GM12801 (cell line): ENCODE results near the gene ACADVL.

Experiments used
- TF ChIP-seq, protein P1 (sequence below): IDR thresholded peaks from one replicate; pipeline ENCODE4 v1.5.1; 2011; ENCODE audit warnings: control low read depth; ENCODE audit not compliant: insufficient read length; ENCODE audit errors: extremely low read depth

Gene ACADVL

DNA sequence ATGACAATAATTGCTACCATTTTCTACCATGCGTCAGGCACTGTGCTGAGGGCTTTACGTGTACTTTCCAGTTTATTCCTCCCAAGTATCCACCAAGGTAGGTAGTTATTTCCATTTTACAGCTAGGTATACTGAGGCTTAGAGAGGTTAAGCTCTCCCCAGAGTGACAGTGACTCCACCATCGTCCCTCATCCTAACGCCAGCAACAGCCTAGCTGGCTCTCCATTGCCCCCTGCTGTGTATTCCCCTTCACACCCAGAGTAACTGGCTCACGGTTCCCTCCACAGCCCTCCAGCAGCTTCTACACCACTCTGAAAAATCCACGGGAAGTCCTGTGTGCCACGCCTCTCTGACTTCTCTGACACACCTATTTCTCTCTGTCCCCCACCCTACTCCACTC is 33.5 kb upstream of the ACADVL start:
- TF ChIP-seq, protein P1, sequence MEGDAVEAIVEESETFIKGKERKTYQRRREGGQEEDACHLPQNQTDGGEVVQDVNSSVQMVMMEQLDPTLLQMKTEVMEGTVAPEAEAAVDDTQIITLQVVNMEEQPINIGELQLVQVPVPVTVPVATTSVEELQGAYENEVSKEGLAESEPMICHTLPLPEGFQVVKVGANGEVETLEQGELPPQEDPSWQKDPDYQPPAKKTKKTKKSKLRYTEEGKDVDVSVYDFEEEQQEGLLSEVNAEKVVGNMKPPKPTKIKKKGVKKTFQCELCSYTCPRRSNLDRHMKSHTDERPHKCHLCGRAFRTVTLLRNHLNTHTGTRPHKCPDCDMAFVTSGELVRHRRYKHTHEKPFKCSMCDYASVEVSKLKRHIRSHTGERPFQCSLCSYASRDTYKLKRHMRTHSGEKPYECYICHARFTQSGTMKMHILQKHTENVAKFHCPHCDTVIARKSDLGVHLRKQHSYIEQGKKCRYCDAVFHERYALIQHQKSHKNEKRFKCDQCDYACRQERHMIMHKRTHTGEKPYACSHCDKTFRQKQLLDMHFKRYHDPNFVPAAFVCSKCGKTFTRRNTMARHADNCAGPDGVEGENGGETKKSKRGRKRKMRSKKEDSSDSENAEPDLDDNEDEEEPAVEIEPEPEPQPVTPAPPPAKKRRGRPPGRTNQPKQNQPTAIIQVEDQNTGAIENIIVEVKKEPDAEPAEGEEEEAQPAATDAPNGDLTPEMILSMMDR: no peak

DNA sequence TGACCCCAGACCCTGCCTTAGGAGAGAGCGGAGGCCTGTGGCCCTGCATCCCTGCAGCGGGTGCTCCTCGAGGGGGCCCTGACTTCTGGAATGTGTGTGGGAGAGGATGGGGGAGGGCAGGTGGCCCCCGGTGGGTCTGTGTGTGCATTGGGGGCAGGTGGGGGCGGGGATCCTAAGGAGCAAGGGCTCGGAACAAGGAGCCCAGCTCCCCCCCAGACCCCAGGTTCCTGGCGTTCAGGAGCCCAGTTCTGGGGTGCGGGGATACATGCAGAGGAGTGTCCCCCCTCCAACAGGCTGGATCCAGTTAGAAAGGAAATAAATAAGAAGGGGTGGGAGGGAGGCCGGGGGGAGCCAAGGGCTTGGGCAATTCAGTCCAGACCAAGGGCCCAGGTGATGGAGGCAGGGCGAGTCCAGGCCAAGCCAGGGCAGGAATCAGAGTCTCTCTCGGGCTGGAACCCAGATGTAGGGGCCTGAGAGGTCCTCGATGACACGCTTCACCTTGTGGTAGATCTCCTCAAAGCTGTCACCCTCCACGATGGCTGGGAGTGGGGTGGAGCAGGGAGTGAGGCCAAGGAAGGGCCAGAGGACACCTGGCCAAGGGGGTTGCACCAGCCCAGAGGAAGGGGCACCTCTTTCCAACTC is 29.3 kb upstream of the ACADVL start:
- TF ChIP-seq, protein P1: no peak

DNA sequence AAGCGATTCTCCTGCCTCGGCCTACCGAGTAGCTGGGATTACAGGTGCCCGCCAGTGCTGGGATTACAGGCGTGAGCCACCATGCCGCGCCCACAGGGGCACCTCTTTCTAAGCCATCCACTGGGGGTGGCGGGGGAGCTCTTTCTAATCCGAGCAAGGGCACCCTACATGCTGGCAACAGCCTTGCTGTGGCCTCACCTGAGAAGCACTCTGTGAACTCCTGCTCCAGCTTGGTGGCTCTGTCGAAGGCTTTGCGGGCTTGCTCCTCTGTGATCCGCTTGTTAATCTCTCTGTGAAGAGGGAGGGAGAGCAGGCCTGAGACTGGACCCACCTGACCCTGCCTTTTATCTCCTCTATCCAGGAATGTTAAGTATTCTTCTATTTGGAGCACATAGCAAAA is 28.7 kb upstream of the ACADVL start:
- TF ChIP-seq, protein P1: no peak

DNA sequence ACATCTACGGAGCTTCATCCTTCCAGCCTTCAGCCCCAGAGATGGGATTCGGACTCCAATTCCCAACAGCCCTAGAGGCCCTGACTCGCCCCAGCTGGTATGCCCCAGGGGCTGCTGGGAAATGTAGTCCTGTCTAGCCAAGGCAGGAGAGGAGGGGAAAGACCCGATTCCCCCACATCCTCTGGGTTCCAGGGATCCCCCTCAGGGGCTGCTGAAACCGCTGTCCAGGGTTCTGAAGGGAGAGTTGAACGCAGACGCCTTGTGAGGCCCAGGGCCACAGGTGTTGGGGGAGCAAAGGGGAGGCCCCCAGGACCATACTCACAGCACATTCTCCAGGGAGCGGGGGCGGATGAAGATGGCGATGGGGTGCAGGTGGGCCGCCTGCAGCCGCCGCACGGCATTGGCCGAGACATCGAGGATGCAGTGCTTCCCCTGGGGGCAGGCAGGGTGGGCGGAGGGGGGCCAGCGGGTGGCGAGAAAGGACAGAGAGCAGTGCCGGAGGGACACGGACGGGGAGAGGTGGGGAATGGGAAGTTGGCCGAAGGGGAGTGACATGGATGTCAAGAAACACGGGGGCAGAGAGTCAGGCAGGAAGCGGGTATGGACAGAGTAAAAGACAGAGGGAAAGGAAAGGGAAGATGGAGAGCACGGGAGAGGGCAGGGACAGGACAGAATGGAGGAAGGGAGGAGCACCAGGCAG is 28.0 kb upstream of the ACADVL start:
- TF ChIP-seq, protein P1: no peak

DNA sequence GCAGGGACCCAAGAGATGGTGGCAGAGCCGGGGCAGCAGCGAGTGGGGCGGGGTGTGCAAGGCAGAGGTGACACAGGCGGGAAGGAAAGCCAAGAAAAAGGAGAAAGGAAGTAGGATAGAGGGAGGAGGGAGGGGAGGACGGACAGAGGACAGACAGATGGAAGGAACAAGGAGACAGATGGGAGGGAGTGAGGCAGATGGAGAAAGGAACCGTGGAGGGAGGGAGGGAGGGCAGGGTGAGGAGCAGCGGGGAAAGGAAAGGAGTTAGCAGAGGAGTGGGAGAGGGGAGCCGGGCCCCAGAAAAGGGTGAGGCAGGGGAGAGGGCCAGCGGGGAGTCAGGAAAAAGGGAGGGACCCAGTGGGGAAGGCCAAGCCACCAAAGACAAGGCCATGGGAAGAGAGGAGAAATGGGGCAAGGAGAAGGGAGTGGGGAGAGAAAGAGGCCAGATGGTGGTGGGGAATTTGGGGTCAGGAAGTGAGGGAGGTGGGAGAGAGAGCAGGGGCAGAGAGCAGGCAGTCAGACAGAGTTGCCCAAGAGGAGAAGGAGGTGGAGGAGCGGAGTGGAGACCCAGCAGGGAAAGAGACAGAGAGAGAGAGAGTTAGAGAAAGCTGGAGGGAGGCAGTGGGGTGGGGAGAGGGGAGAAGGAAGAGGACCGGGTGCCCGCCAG is 27.3 kb upstream of the ACADVL start:
- TF ChIP-seq, protein P1: no peak

DNA sequence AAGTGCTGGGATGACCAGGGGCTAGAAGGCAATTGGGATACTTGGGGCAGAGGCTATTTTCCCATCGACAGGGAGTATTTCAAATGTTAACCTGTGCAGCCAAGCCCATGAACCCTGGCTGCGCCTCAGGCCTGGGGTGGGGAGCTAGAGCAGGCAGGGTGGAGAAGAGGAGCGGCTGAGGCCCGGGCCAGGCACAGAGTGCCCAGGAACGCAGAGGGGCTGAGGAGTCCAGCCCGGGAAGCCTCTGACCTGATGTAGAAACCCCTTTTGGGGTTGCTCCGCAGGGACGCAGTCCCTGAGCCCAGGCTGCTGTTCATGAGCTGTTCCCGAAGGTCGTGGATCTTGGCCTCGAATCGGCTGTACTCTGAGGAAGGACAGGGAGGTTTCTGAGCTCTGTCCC is 23.8 kb upstream of the ACADVL start:
- TF ChIP-seq, protein P1: no peak

DNA sequence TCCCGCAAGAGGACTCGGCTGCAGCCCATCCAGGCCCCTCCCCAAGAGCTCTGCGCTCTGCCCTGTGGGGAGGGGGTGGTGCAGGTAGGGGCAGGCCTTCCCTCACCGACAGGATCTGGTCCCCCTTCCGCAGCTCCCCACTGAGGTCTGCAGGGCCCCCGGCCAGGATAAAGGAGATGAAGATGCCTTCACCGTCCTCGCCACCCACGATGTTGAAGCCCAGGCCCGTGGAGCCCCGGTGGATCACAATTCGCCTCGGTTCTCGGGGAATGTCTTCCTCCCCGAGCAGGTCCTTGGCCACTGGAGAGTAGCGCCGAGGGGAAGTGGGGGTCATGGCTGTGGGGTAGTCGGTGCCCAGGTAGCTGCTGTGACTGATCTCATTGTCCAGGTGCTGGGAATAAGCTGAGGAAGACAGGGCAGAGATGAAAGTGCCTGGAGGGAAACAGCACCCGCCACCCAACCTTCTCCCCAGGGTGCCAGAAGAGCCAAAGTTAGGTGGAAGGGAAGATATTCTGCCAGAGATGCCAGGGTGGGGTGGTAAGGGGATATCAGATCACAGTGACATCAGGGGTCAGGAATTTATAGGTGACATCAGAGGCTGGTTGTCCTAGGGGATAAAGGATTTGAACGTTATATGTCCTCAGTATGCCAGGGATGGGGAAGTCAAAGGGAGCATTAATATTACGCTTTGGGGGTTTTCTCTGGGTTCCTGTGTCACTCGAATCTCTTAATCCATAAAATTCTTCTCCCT is 22.9 kb upstream of the ACADVL start:
- TF ChIP-seq, protein P1: no peak
